ENCODE data around the gene SERPINB8. TPM values are rescaled to one million over a fixed set of nuclear protein-coding genes. Genes with fewer than 3 reads are reported as not detected.

SERPINB8 gene
- total and polyA plus RNA-seq, 2 donors (not counting 3 experiments of a cell fraction or from before 2014, with no cell fraction given), result 15.3 to 25.7 TPM

DNA sequence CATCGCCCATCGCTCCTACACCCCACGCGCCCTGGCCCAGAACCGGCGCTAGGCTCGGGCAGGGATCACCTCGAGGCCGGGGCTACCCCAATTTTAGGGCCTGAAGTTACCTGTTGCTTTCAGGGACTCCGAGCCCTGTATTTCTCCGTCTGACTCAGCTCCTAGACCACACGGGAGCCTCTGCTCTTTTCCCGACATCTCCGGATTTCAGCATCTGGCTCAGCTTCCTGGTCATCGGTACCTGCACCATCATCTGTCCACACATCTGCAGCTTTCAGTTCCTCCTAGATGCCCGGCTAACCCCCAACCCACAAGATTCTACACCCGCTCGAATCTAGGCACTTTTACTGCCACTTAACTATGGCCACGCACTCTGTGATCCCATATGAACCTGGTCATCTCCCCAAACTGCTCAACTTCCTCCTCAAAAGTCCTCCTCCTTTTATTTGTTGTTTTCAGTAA lies 32.9 kb upstream of the SERPINB8 start:
- FAIRE-seq, result peak; percentile 33
- no peak overlapping the region for H3K27ac ChIP-seq (ENCODE audit: insufficient read depth, low read depth, low read length)
- no peaks in the 10 kb centered on the region for H3K36me3 ChIP-seq (ENCODE audit: control insufficient read depth in 2 of 2, extremely low read depth in 1 of 2, insufficient read depth in 2 of 2, low read length in 2 of 2)
- H3K4me2 ChIP-seq (ENCODE audit: insufficient read depth, low read length), result peak overlapping the region; percentile 80
- ChIA-PET POLR2A (no interaction called here), CTCF (interaction anchor here (0.8 to 5.1 kb wide), 31 partner anchors 9 to 441 kb away, joined by 3 to 112 read pairs (median 5); partner anchors contain the start of gene HMSD)
- BruUV-seq (replicated peaks), result no TSS peak
- no peaks in the 10 kb centered on the region for H4K20me1 ChIP-seq (replicated peaks; ENCODE audit: control insufficient read depth, extremely low read depth, insufficient read depth, low read length)
- H2AFZ ChIP-seq (ENCODE audit: low read depth, low read length), result peak overlapping the region; percentile 96
- DNase-seq (ENCODE audit: low read depth, low spot score), result no peak
- intact Hi-C loops (cut with micrococcal nuclease) (loop anchor here (1.0 to 5.0 kb wide), 6 partner anchors 46 to 419 kb away; no protein-coding TSS in a partner anchor), dilution Hi-C loops (cut with MboI; ENCODE audit: extremely low pct_ligation_motif_present, low sequenced_read_pairs) (no loop called here)
- peaks cover 8% of the 10 kb centered on the region for H3K4me1 ChIP-seq (ENCODE audit: control insufficient read depth, extremely low read depth, insufficient read depth, low read length)
- H3K79me2 ChIP-seq (ENCODE audit: control insufficient read depth, insufficient read depth, low read length), result no peaks in the 10 kb centered on the region
- peak overlapping the region; percentile 33 for H3K9ac ChIP-seq (replicated peaks; ENCODE audit: extremely low read depth, insufficient read depth, low read length)
- TF ChIP-seq GATA2 (IDR thresholded peaks at IDR 0.05; ENCODE audit: insufficient read depth, insufficient read length, low read depth, low read length) (no peak), MYC (IDR thresholded peaks at IDR 0.05; ENCODE audit: low read depth, low read length) (no peak), JUN (IDR thresholded peaks at IDR 0.05; ENCODE audit: borderline replicate concordance, insufficient read depth, insufficient read length, low read depth) (no peak), EZH2 (IDR thresholded peaks at IDR 0.05; ENCODE audit: borderline replicate concordance, low read depth, low read length, severe bottlenecking) (no peak), FOS (IDR thresholded peaks at IDR 0.05; ENCODE audit: borderline replicate concordance, insufficient read depth, low read length) (no peak), POLR2A (IDR thresholded peaks at IDR 0.05; ENCODE audit: low read depth, low read length) (no peak), POLR2AphosphoS5 (IDR thresholded peaks at IDR 0.05; ENCODE audit: insufficient read depth, low read depth, low read length) (no peak)
- TF ChIP-seq, protein P1, sequence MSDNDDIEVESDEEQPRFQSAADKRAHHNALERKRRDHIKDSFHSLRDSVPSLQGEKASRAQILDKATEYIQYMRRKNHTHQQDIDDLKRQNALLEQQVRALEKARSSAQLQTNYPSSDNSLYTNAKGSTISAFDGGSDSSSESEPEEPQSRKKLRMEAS (IDR thresholded peaks at IDR 0.05; ENCODE audit: insufficient read depth, insufficient read length), result no peak
- TF ChIP-seq, protein P2, sequence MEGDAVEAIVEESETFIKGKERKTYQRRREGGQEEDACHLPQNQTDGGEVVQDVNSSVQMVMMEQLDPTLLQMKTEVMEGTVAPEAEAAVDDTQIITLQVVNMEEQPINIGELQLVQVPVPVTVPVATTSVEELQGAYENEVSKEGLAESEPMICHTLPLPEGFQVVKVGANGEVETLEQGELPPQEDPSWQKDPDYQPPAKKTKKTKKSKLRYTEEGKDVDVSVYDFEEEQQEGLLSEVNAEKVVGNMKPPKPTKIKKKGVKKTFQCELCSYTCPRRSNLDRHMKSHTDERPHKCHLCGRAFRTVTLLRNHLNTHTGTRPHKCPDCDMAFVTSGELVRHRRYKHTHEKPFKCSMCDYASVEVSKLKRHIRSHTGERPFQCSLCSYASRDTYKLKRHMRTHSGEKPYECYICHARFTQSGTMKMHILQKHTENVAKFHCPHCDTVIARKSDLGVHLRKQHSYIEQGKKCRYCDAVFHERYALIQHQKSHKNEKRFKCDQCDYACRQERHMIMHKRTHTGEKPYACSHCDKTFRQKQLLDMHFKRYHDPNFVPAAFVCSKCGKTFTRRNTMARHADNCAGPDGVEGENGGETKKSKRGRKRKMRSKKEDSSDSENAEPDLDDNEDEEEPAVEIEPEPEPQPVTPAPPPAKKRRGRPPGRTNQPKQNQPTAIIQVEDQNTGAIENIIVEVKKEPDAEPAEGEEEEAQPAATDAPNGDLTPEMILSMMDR (IDR thresholded peaks at IDR 0.05; ENCODE audit: extremely low read depth in 1 of 2, insufficient read depth in 1 of 2, low read depth in 1 of 2, low read length in 2 of 2), result no peak
- H3K9me1 ChIP-seq (replicated peaks; ENCODE audit: control insufficient read depth, extremely low read depth, insufficient read depth, low read length), result no peaks in the 10 kb centered on the region
- H3K9me3 ChIP-seq (replicated peaks; ENCODE audit: control insufficient read depth, insufficient read depth, low read length), result no peaks in the 10 kb centered on the region
- H3K27me3 ChIP-seq (ENCODE audit: control insufficient read depth in 2 of 2, insufficient read depth in 2 of 2, low read length in 2 of 2), result peaks cover 2 to 9% of the 10 kb centered on the region in 2 experiments
- H3K4me3 ChIP-seq (replicated peaks in 1 of 3; ENCODE audit: insufficient read depth in 1 of 3, low read depth in 1 of 3, low read length in 3 of 3), result peak overlapping the region; percentile 46 to 52 (median 51)
